ENCODE data around the gene TUBA1A. TPM values are rescaled to one million over a fixed set of nuclear protein-coding genes. Genes with fewer than 3 reads are reported as not detected.

TUBA1A gene
- total and polyA plus RNA-seq, 2 donors from 2014 or later: 94.3 to 128 TPM

- Histone ChIP-seq H3K9me3 (ENCODE audit: control insufficient read depth in 2 of 3, insufficient read depth in 1 of 3, low read length in 3 of 3) (no peaks in the 10 kb centered on the region), H3K36me3 (ENCODE audit: control insufficient read depth in 2 of 3, insufficient read depth in 3 of 3, low read length in 3 of 3) (no peaks in the 10 kb centered on the region), H3K27ac (ENCODE audit: low read depth in 2 of 2, low read length in 2 of 2) (no peak overlapping the region), H3K27me3 (ENCODE audit: control insufficient read depth, insufficient read depth, low read length) (no peaks in the 10 kb centered on the region), H3K4me1 (ENCODE audit: control insufficient read depth in 2 of 3, insufficient read depth in 2 of 3, low read depth in 1 of 3, low read length in 3 of 3) (no peaks in the 10 kb centered on the region), H3K4me3 (ENCODE audit: low read length in 3 of 3) (no peak overlapping the region), H3K9ac (ENCODE audit: low read length in 3 of 3) (no peak overlapping the region)
- DNase-seq (no peak), FAIRE-seq (no peak)
- intact Hi-C loops (cut with DNase I): no loop called here
- TF ChIP-seq CTCF (IDR thresholded peaks at IDR 0.05; ENCODE audit: borderline replicate concordance, extremely low read depth, insufficient read depth): no peak
These were observed 19.8 kb upstream of the TUBA1A start for GRCh38 chr12:49208676-49209075.

GRCh38 chr12:49208146-49208545 lies 19.3 kb upstream of the TUBA1A start:
- H3K9me3 ChIP-seq (ENCODE audit: control insufficient read depth in 2 of 3, insufficient read depth in 1 of 3, low read length in 3 of 3): no peaks in the 10 kb centered on the region
- H3K27me3 ChIP-seq (ENCODE audit: control insufficient read depth, insufficient read depth, low read length): no peaks in the 10 kb centered on the region
- H3K36me3 ChIP-seq (ENCODE audit: control insufficient read depth in 2 of 3, insufficient read depth in 3 of 3, low read length in 3 of 3): no peaks in the 10 kb centered on the region
- TF ChIP-seq CTCF (IDR thresholded peaks at IDR 0.05; ENCODE audit: borderline replicate concordance, extremely low read depth, insufficient read depth): no peak
- no peak for FAIRE-seq
- no peaks in the 10 kb centered on the region for H3K4me1 ChIP-seq (ENCODE audit: control insufficient read depth in 2 of 3, insufficient read depth in 2 of 3, low read depth in 1 of 3, low read length in 3 of 3)
- no peak overlapping the region for H3K4me3 ChIP-seq (ENCODE audit: low read length in 3 of 3)
- DNase-seq: no peak
- no peak overlapping the region for H3K9ac ChIP-seq (ENCODE audit: low read length in 3 of 3)
- intact Hi-C loops (cut with DNase I): no loop called here
- H3K27ac ChIP-seq (ENCODE audit: low read depth in 2 of 2, low read length in 2 of 2): no peak overlapping the region

GRCh38 chr12:49206389-49206788 lies 17.5 kb upstream of the TUBA1A start:
- Histone ChIP-seq H3K36me3 (ENCODE audit: control insufficient read depth in 2 of 3, insufficient read depth in 3 of 3, low read length in 3 of 3) (no peaks in the 10 kb centered on the region), H3K4me3 (ENCODE audit: low read length in 3 of 3) (no peak overlapping the region), H3K4me1 (ENCODE audit: control insufficient read depth in 2 of 3, insufficient read depth in 2 of 3, low read depth in 1 of 3, low read length in 3 of 3) (peaks cover 0 to 3% (median 0%) of the 10 kb centered on the region in 3 donors), H3K9me3 (ENCODE audit: control insufficient read depth in 2 of 3, insufficient read depth in 1 of 3, low read length in 3 of 3) (no peaks in the 10 kb centered on the region), H3K27me3 (ENCODE audit: control insufficient read depth, insufficient read depth, low read length) (no peaks in the 10 kb centered on the region), H3K27ac (ENCODE audit: low read depth in 2 of 2, low read length in 2 of 2) (no peak overlapping the region), H3K9ac (ENCODE audit: low read length in 3 of 3) (no peak overlapping the region)
- FAIRE-seq (no peak), DNase-seq (no peak)
- intact Hi-C loops (cut with DNase I): no loop called here
- no peak for TF ChIP-seq CTCF (IDR thresholded peaks at IDR 0.05; ENCODE audit: borderline replicate concordance, extremely low read depth, insufficient read depth)
